Measurements from ENCODE around the gene RPUSD2.

RPUSD2 gene

GRCh38 chr15:40548610-40549009 is 20.5 kb upstream of the RPUSD2 start:
- peaks cover 15% of the 10 kb centered on the region for H3K36me3 ChIP-seq (ENCODE audit: insufficient read depth, low read length)
- H3K9me3 ChIP-seq (ENCODE audit: low read length) = no peaks in the 10 kb centered on the region
- H3K27ac ChIP-seq (ENCODE audit: low read depth, low read length) = no peak overlapping the region
- H3K27me3 ChIP-seq (ENCODE audit: control insufficient read depth in 1 of 2, insufficient read depth in 2 of 2, low read length in 2 of 2) = no peaks in the 10 kb centered on the region
- peaks cover 5% of the 10 kb centered on the region for H3K4me1 ChIP-seq (ENCODE audit: insufficient read depth, low read length)
- no peak overlapping the region for H3K9ac ChIP-seq (ENCODE audit: low read length)
- no peak overlapping the region for H3K4me3 ChIP-seq (ENCODE audit: low read depth in 1 of 2, low read length in 2 of 2)

- no peak overlapping the region for H3K27ac ChIP-seq (ENCODE audit: low read depth, low read length)
- H3K36me3 ChIP-seq (ENCODE audit: insufficient read depth, low read length) = peaks cover 15% of the 10 kb centered on the region
- peaks cover 5% of the 10 kb centered on the region for H3K4me1 ChIP-seq (ENCODE audit: insufficient read depth, low read length)
- no peak overlapping the region for H3K9ac ChIP-seq (ENCODE audit: low read length)
- H3K27me3 ChIP-seq (ENCODE audit: control insufficient read depth in 1 of 2, insufficient read depth in 2 of 2, low read length in 2 of 2) = no peaks in the 10 kb centered on the region
- no peaks in the 10 kb centered on the region for H3K9me3 ChIP-seq (ENCODE audit: low read length)
- no peak overlapping the region for H3K4me3 ChIP-seq (ENCODE audit: low read depth in 1 of 2, low read length in 2 of 2)
Observed at GRCh38 chr15:40549894-40550293, 19.2 kb upstream of the RPUSD2 start.

DNA sequence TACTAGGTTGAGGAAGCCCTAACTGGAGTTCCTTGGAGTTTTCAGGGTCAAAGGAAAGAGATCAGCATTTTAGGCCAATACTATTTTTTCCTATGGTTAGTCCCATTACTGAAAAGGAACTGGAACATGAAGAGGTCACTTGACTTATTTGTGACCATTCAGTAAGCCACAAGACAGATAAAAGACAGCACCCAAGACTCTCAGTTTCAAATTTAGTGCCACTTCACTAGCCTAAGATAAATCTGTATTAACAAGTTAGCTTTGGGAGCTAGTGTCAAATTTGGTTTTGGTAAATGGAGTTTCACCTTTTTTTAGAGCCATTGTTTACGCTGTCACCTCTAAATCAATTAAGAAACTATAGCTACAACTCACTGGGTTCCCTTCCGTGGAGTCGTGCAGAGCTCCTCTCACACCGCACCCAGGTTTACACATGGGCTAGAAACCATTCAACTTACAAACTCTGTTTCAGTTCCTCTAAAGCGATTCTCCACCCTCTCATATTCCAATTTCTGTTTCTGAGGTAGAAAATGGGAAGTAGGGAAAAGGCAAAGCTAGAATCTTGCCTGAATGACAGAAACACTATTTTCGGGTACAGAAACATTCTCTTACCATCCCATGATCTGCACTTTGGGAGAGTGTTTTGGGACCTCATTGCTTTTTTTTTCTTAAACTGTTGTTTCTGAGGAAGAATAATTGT is 18.6 kb upstream of the RPUSD2 start:
- Histone ChIP-seq H3K9me3 (ENCODE audit: low read length) (no peaks in the 10 kb centered on the region), H3K4me1 (ENCODE audit: insufficient read depth, low read length) (peaks cover 5% of the 10 kb centered on the region), H3K9ac (ENCODE audit: low read length) (no peak overlapping the region), H3K36me3 (ENCODE audit: insufficient read depth, low read length) (peaks cover 21% of the 10 kb centered on the region), H3K27ac (ENCODE audit: low read depth, low read length) (no peak overlapping the region), H3K4me3 (ENCODE audit: low read depth in 1 of 2, low read length in 2 of 2) (no peak overlapping the region), H3K27me3 (ENCODE audit: control insufficient read depth in 1 of 2, insufficient read depth in 2 of 2, low read length in 2 of 2) (no peaks in the 10 kb centered on the region)

DNA sequence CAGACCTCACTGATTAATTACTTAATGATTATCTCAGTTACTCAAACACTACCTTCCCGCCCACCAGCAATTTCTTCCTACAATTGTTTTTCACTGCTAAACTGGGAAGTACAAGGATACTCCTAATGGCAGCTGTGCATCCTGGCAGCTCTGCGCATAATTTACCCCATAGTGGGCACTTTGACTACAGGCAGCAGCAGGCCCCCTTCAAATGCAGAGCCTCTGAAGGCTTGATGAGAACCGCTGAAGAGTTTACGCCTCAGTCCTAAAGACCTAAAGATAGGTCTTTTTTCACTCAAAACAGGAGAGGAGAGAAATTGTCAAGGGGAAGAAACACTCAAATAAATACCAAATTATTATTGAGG is 15.0 kb upstream of the RPUSD2 start:
- no peak overlapping the region for H3K9ac ChIP-seq (ENCODE audit: low read length)
- H3K4me1 ChIP-seq (ENCODE audit: insufficient read depth, low read length) = peaks cover 5% of the 10 kb centered on the region
- H3K36me3 ChIP-seq (ENCODE audit: insufficient read depth, low read length) = peaks cover 25% of the 10 kb centered on the region
- H3K27ac ChIP-seq (ENCODE audit: low read depth, low read length) = no peak overlapping the region
- H3K9me3 ChIP-seq (ENCODE audit: low read length) = no peaks in the 10 kb centered on the region
- no peak overlapping the region for H3K4me3 ChIP-seq (ENCODE audit: low read depth in 1 of 2, low read length in 2 of 2)
- H3K27me3 ChIP-seq (ENCODE audit: control insufficient read depth in 1 of 2, insufficient read depth in 2 of 2, low read length in 2 of 2) = no peaks in the 10 kb centered on the region

GRCh38 chr15:40555876-40556275 is 13.2 kb upstream of the RPUSD2 start:
- Histone ChIP-seq H3K9ac (ENCODE audit: low read length) (no peak overlapping the region), H3K4me1 (ENCODE audit: insufficient read depth, low read length) (no peaks in the 10 kb centered on the region), H3K27me3 (ENCODE audit: control insufficient read depth in 1 of 2, insufficient read depth in 2 of 2, low read length in 2 of 2) (no peaks in the 10 kb centered on the region), H3K27ac (ENCODE audit: low read depth, low read length) (no peak overlapping the region), H3K36me3 (ENCODE audit: insufficient read depth, low read length) (peaks cover 17% of the 10 kb centered on the region), H3K4me3 (ENCODE audit: low read depth in 1 of 2, low read length in 2 of 2) (no peak overlapping the region), H3K9me3 (ENCODE audit: low read length) (no peaks in the 10 kb centered on the region)

DNA sequence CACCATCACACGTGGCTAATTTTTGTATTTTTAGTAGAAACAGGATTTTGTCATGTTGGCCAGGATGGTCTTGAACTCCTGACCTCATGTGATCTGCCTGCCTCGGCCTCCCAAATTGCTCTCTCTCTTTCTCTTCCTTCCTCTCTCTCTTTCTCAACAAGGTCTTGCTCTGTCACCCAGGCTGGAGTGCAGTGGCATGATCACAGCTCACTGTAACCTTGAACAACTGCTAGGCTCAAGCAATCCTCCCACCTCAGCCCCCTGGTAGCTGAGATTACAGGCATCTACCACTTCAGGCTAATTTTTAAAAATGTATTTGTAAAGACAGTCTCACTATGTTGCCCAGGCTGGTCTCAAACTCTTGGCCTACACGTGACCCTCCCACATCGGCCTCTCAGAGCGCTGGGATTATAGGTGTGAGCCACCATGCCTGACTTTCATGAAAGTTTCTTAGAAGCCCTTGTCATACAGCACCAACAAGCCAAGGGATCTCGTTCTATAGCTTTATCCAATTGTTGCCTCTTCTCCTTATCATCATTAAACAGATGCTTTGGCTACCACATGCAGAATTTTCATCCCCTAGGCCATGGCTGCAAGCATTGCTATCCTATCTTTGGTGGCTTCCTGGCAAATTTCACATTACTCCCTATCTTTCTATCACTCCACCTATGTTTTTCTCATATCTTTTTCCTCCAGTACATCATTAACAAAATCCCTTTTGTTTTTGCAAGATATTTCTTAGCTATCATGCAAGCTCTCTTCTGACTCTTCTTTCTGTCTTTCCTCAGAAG is 10.0 kb upstream of the RPUSD2 start:
- Histone ChIP-seq H3K9ac (ENCODE audit: low read length) (no peak overlapping the region), H3K4me1 (ENCODE audit: insufficient read depth, low read length) (no peaks in the 10 kb centered on the region), H3K4me3 (ENCODE audit: low read depth in 1 of 2, low read length in 2 of 2) (no peak overlapping the region), H3K9me3 (ENCODE audit: low read length) (no peaks in the 10 kb centered on the region), H3K27ac (ENCODE audit: low read depth, low read length) (no peak overlapping the region), H3K27me3 (ENCODE audit: control insufficient read depth in 1 of 2, insufficient read depth in 2 of 2, low read length in 2 of 2) (no peaks in the 10 kb centered on the region), H3K36me3 (ENCODE audit: insufficient read depth, low read length) (peaks cover 17% of the 10 kb centered on the region)

GRCh38 chr15:40562691-40563090 is 6.4 kb upstream of the RPUSD2 start:
- no peak overlapping the region for H3K4me3 ChIP-seq (ENCODE audit: low read depth in 1 of 2, low read length in 2 of 2)
- H3K27me3 ChIP-seq (ENCODE audit: control insufficient read depth in 1 of 2, insufficient read depth in 2 of 2, low read length in 2 of 2) = no peaks in the 10 kb centered on the region
- H3K9me3 ChIP-seq (ENCODE audit: low read length) = no peaks in the 10 kb centered on the region
- no peak overlapping the region for H3K9ac ChIP-seq (ENCODE audit: low read length)
- H3K36me3 ChIP-seq (ENCODE audit: insufficient read depth, low read length) = no peaks in the 10 kb centered on the region
- no peak overlapping the region for H3K27ac ChIP-seq (ENCODE audit: low read depth, low read length)
- H3K4me1 ChIP-seq (ENCODE audit: insufficient read depth, low read length) = no peaks in the 10 kb centered on the region

GRCh38 chr15:40563426-40563825 is 5.7 kb upstream of the RPUSD2 start:
- H3K4me1 ChIP-seq (ENCODE audit: insufficient read depth, low read length) = no peaks in the 10 kb centered on the region
- no peaks in the 10 kb centered on the region for H3K36me3 ChIP-seq (ENCODE audit: insufficient read depth, low read length)
- H3K9ac ChIP-seq (ENCODE audit: low read length) = no peak overlapping the region
- H3K4me3 ChIP-seq (ENCODE audit: low read depth in 1 of 2, low read length in 2 of 2) = no peak overlapping the region
- no peak overlapping the region for H3K27ac ChIP-seq (ENCODE audit: low read depth, low read length)
- H3K27me3 ChIP-seq (ENCODE audit: control insufficient read depth in 1 of 2, insufficient read depth in 2 of 2, low read length in 2 of 2) = no peaks in the 10 kb centered on the region
- H3K9me3 ChIP-seq (ENCODE audit: low read length) = no peaks in the 10 kb centered on the region

GRCh38 chr15:40564591-40565332 is 4.3 kb upstream of the RPUSD2 start, which contains the start of gene CCDC32:
TSS of gene CCDC32 (minus strand) at chr15:40565042. CDS start at chr15:40563015, 2,027 bp downstream.
- H3K27ac ChIP-seq (ENCODE audit: low read depth, low read length) = peak within 1 kb of the TSS; percentile 96
- no peaks in the 10 kb centered on the region for H3K9me3 ChIP-seq (ENCODE audit: low read length)
- no peaks in the 10 kb centered on the region for H3K36me3 ChIP-seq (ENCODE audit: insufficient read depth, low read length)
- H3K9ac ChIP-seq (ENCODE audit: low read length) = peak within 1 kb of the TSS; percentile 66
- no peaks in the 10 kb centered on the region for H3K4me1 ChIP-seq (ENCODE audit: insufficient read depth, low read length)
- H3K4me3 ChIP-seq (ENCODE audit: low read depth in 1 of 2, low read length in 2 of 2) = peak within 1 kb of the TSS; percentile 75 to 79
- H3K27me3 ChIP-seq (ENCODE audit: control insufficient read depth in 1 of 2, insufficient read depth in 2 of 2, low read length in 2 of 2) = no peaks in the 10 kb centered on the region

DNA sequence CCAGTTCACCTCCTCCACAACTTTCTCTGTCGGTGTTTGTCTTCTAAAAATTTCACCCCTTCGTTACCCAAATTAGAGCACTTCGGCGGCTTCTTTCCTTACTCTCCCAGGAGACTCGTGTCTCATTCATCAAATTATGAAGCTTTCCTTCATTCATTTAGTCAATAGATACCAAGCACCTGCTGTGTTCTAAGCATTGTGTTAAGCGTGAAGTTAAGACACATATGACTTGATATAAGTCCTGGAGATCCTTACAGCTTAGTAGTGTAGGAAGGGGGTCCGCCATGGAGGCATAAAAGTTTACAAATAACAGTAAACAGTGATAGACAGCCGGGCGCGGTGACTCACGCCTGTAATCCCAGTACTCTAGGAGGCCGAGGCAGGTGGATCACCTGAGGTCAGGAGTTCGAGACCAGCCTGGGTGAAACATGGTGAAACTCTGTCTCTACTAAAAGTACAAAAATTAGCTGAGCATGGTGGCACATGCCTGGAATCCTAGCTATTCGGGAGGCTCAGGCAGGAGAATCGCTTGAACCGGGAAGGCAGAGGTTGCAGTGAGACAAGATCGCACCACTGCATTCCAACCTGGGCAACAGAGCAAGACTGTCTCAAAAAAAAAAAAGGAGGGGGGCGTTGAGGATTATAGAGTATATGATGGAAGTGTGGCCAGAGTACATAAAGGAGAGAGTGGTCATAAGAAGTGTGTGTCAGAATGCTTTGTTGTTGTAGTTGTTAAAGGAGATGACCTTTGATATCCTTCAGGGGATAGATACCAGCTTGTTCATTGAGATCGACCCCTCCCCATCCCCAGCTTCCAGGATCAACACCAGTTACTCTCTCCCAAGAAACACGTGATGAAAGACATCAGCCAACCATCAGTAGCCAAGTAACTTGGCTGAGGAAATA is 3.5 kb upstream of the RPUSD2 start:
- Histone ChIP-seq H3K27me3 (ENCODE audit: control insufficient read depth in 1 of 2, insufficient read depth in 2 of 2, low read length in 2 of 2) (no peaks in the 10 kb centered on the region), H3K27ac (ENCODE audit: low read depth, low read length) (peak overlapping the region; percentile 15), H3K4me1 (ENCODE audit: insufficient read depth, low read length) (peaks cover 8% of the 10 kb centered on the region), H3K9ac (ENCODE audit: low read length) (peak overlapping the region; percentile 66), H3K4me3 (ENCODE audit: low read depth in 1 of 2, low read length in 2 of 2) (peak overlapping the region; percentile 75 to 79), H3K36me3 (ENCODE audit: insufficient read depth, low read length) (no peaks in the 10 kb centered on the region), H3K9me3 (ENCODE audit: low read length) (no peaks in the 10 kb centered on the region)

DNA sequence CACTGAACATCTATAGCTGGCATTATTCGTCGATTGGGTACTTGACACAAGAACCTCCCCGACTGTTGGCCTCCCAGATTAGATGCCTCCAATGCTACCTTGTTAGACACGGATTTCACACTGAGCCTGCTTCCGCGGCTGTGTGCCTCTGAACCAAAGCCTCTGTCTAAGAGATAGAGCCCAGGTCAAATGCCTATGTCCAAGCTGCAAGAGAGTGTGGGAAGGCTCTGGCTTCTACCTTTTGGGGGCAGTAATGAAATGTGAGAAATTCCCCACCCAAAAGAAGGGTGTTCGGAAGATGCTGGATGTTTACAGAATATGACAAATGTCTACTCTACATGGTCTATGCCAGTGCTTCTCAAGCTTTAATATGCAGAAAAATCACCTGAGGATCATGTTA is 2.0 kb upstream of the RPUSD2 start:
- H3K27me3 ChIP-seq (ENCODE audit: control insufficient read depth in 1 of 2, insufficient read depth in 2 of 2, low read length in 2 of 2) = no peaks in the 10 kb centered on the region
- no peak overlapping the region for H3K4me3 ChIP-seq (ENCODE audit: low read depth in 1 of 2, low read length in 2 of 2)
- peaks cover 9% of the 10 kb centered on the region for H3K4me1 ChIP-seq (ENCODE audit: insufficient read depth, low read length)
- H3K9ac ChIP-seq (ENCODE audit: low read length) = no peak overlapping the region
- H3K9me3 ChIP-seq (ENCODE audit: low read length) = no peaks in the 10 kb centered on the region
- no peak overlapping the region for H3K27ac ChIP-seq (ENCODE audit: low read depth, low read length)
- H3K36me3 ChIP-seq (ENCODE audit: insufficient read depth, low read length) = peaks cover 7% of the 10 kb centered on the region
